ENCODE data around the gene SOSTDC1.
"Not testable (repeated sequence)": the region's sequence is repeated elsewhere in the genome, so short reads cannot be mapped to it uniquely, and the experiment has no call there.

SOSTDC1 gene

GRCh38 chr7:16465469-16466361, at the start of gene SOSTDC1:
TSS of gene SOSTDC1 (minus strand) at chr7:16465738. CDS start at chr7:16465668, 70 bp downstream.
- DNase-seq (ENCODE audit: low spot score) = no peak

- DNase-seq (ENCODE audit: low spot score) = no peak
These were observed 49.2 kb upstream of the SOSTDC1 start for GRCh38 chr7:16514729-16515128.

- DNase-seq (ENCODE audit: low spot score) = no peak
These were observed 48.7 kb upstream of the SOSTDC1 start for GRCh38 chr7:16514271-16514670.

GRCh38 chr7:16512097-16512496, 46.6 kb upstream of the SOSTDC1 start:
- no peak for DNase-seq (ENCODE audit: low spot score)

- DNase-seq (ENCODE audit: low spot score) = no peak
These were observed 45.8 kb upstream of the SOSTDC1 start for GRCh38 chr7:16511314-16511713.

GRCh38 chr7:16509829-16510228, 44.3 kb upstream of the SOSTDC1 start:
- DNase-seq (ENCODE audit: low spot score) = no peak

- not testable (repeated sequence) for DNase-seq (ENCODE audit: low spot score)
These were observed 40.9 kb upstream of the SOSTDC1 start for GRCh38 chr7:16506422-16506821.

- peak; percentile 44 for DNase-seq (ENCODE audit: low spot score)
These were observed 38.5 kb upstream of the SOSTDC1 start for GRCh38 chr7:16504019-16504418.

- DNase-seq (ENCODE audit: low spot score) = no peak
These were observed 36.8 kb upstream of the SOSTDC1 start for GRCh38 chr7:16502303-16502702.

- no peak for DNase-seq (ENCODE audit: low spot score)
These were observed 32.6 kb upstream of the SOSTDC1 start for GRCh38 chr7:16498122-16498521.

- no peak for DNase-seq (ENCODE audit: low spot score)
These were observed 29.6 kb upstream of the SOSTDC1 start for GRCh38 chr7:16494955-16495719.

- DNase-seq (ENCODE audit: low spot score) = no peak
These were observed 29.0 kb upstream of the SOSTDC1 start for GRCh38 chr7:16494551-16494950.

- no peak for DNase-seq (ENCODE audit: low spot score)
These were observed 27.7 kb upstream of the SOSTDC1 start for GRCh38 chr7:16493266-16493665.

- DNase-seq (ENCODE audit: low spot score) = no peak
These were observed 27.1 kb upstream of the SOSTDC1 start for GRCh38 chr7:16492513-16493062.

GRCh38 chr7:16491148-16491547, 25.6 kb upstream of the SOSTDC1 start:
- DNase-seq (ENCODE audit: low spot score) = no peak

GRCh38 chr7:16484453-16485158, 19.1 kb upstream of the SOSTDC1 start:
- no peak for DNase-seq (ENCODE audit: low spot score)

GRCh38 chr7:16479591-16479990, 14.1 kb upstream of the SOSTDC1 start:
- DNase-seq (ENCODE audit: low spot score) = no peak

GRCh38 chr7:16479161-16479560, 13.6 kb upstream of the SOSTDC1 start:
- DNase-seq (ENCODE audit: low spot score) = no peak

GRCh38 chr7:16471933-16472332, 6.4 kb upstream of the SOSTDC1 start:
- no peak for DNase-seq (ENCODE audit: low spot score)

GRCh38 chr7:16463949-16464715, 1.4 kb downstream of the SOSTDC1 start:
- DNase-seq (ENCODE audit: low spot score) = no peak

GRCh38 chr7:16463520-16463919, 2.0 kb downstream of the SOSTDC1 start:
- DNase-seq (ENCODE audit: low spot score) = no peak

Measured in hepatic stellate cell (primary cell).